MCF 10A (cell line): ENCODE measurements around the gene ASB4. TPM values are rescaled to one million over a fixed set of nuclear protein-coding genes. Genes with fewer than 3 reads are reported as not detected.

Experiments used
- BruUV-seq: library from RNA; stranded (reverse); fragments of 400-500 nt; replicated peaks from 2 replicates; lab custom pipeline; 2021; lab: Mats Ljungman, UMichigan
- CTCF ChIA-PET: fragments of 300-600 bp; sonication (Branson Sonifier 250); formaldehyde crosslinking; extraction: SDS; loops from one replicate; lab custom pipeline; 2021; ENCODE audit warnings: antibody characterized with exemption, inconsistent platforms; lab: Yijun Ruan, JAX
- POLR2A ChIA-PET: fragments of 300-600, 350-650 bp; sonication (Branson Sonifier 250); formaldehyde crosslinking; extraction: SDS; loops from one replicate; lab custom pipeline; 2020; ENCODE audit warnings: antibody characterized with exemption, inconsistent platforms; lab: Yijun Ruan, JAX
- DNase-seq: peaks from one replicate; pipeline ENCODE4 v3.0.0-alpha.2; 2018; ENCODE audit not compliant: unreplicated experiment
- H3K27ac Mint-ChIP-seq: one replicate; pipeline ENCODE4 v1.8.0; 2022; ENCODE audit warnings: mild to moderate bottlenecking, low read depth, mixed read lengths; ENCODE audit not compliant: unreplicated experiment
- H3K27me3 Mint-ChIP-seq: one replicate; pipeline ENCODE4 v1.8.0; 2022; ENCODE audit warnings: mixed read lengths; ENCODE audit not compliant: insufficient read depth, unreplicated experiment
- H3K36me3 Mint-ChIP-seq: one replicate; pipeline ENCODE4 v1.8.0; 2022; ENCODE audit warnings: mild to moderate bottlenecking, moderate library complexity, mixed read lengths; ENCODE audit not compliant: insufficient read depth, unreplicated experiment
- H3K4me1 Mint-ChIP-seq: one replicate; pipeline ENCODE4 v1.8.0; 2022; ENCODE audit warnings: mixed read lengths; ENCODE audit not compliant: insufficient read depth, unreplicated experiment
- H3K4me3 Mint-ChIP-seq: one replicate; pipeline ENCODE4 v1.8.0; 2022; ENCODE audit warnings: mild to moderate bottlenecking, moderate library complexity, mixed read lengths; ENCODE audit not compliant: unreplicated experiment
- H3K9me3 Mint-ChIP-seq: one replicate; pipeline ENCODE4 v1.8.0; 2022; ENCODE audit warnings: mixed read lengths; ENCODE audit not compliant: unreplicated experiment
- CTCF ChIP-seq: fragments of 200-600 bp; IDR thresholded peaks from one replicate; pipeline ENCODE4 v1.8.0; 2022; ENCODE audit warnings: antibody characterized with exemption, mild to moderate bottlenecking; ENCODE audit not compliant: unreplicated experiment
- intact Hi-C: fragments of 100-400 bp; cut with micrococcal nuclease; formaldehyde crosslinking; loops from 2 replicates; pipeline ENCODE4 v1.14.1; 2022
- total RNA-seq: library from RNA; stranded (reverse); gene quantifications from 2 replicates; pipeline ENCODE4 v1.2.3, GENCODE V29; 2022

The ASB4 gene
- total RNA-seq, 1 experiment from 2014 or later, result not detected

- ChIA-PET POLR2A (interaction anchor here (1.0 to 1.1 kb wide), 3 partner anchors 27 to 31 kb away, joined by 3 read pairs; no protein-coding TSS in a partner anchor), CTCF (no interaction called here)
- H3K9me3 Mint-ChIP-seq, result no peaks in the 10 kb centered on the region
- no peaks in the 10 kb centered on the region for H3K27me3 Mint-ChIP-seq
- H3K27ac Mint-ChIP-seq, result no peak overlapping the region
- H3K36me3 Mint-ChIP-seq, result peaks cover 33% of the 10 kb centered on the region
- BruUV-seq, result no TSS peak
- intact Hi-C loops, result no loop called here
- no peak overlapping the region for H3K4me3 Mint-ChIP-seq
- TF ChIP-seq CTCF, result no peak
- no peak for DNase-seq
- H3K4me1 Mint-ChIP-seq, result peaks cover 7% of the 10 kb centered on the region
Observed at GRCh38 chr7:95581467-95581866, 95.7 kb downstream of the ASB4 start.

- no peak for TF ChIP-seq CTCF
- POLR2A ChIA-PET, result interaction anchor here (0.9 to 1.0 kb wide), 2 partner anchors 11 to 32 kb away, joined by 3 to 4 read pairs; no protein-coding TSS in a partner anchor
- no TSS peak for BruUV-seq
- Mint-ChIP-seq H3K27me3 (no peaks in the 10 kb centered on the region), H3K4me3 (no peak overlapping the region), H3K36me3 (peaks cover 45% of the 10 kb centered on the region), H3K27ac (no peak overlapping the region), H3K9me3 (no peaks in the 10 kb centered on the region), H3K4me1 (no peaks in the 10 kb centered on the region)
- intact Hi-C loops, result no loop called here
- DNase-seq, result no peak
- CTCF ChIA-PET, result interaction anchor here (0.7 to 1.1 kb wide), 3 partner anchors 86 to 155 kb away, joined by 3 to 6 read pairs (median 3); no protein-coding TSS in a partner anchor
Observed at GRCh38 chr7:95582578-95583293, 97.0 kb downstream of the ASB4 start.

- H3K9me3 Mint-ChIP-seq, result no peaks in the 10 kb centered on the region
- TF ChIP-seq CTCF, result no peak
- no peak overlapping the region for H3K4me3 Mint-ChIP-seq
- no TSS peak for BruUV-seq
- H3K27me3 Mint-ChIP-seq, result no peaks in the 10 kb centered on the region
- ChIA-PET POLR2A (interaction anchor here (0.9 kb wide), 1 partner anchor 9 kb away, joined by 4 read pairs; no protein-coding TSS in a partner anchor), CTCF (no interaction called here)
- H3K27ac Mint-ChIP-seq, result no peak overlapping the region
- no peaks in the 10 kb centered on the region for H3K4me1 Mint-ChIP-seq
- peaks cover 46% of the 10 kb centered on the region for H3K36me3 Mint-ChIP-seq
- no peak for DNase-seq
- intact Hi-C loops, result no loop called here
Observed at GRCh38 chr7:95583834-95584621, 98.3 kb downstream of the ASB4 start.

- Mint-ChIP-seq H3K9me3 (no peaks in the 10 kb centered on the region), H3K4me3 (no peak overlapping the region), H3K36me3 (peaks cover 51% of the 10 kb centered on the region), H3K27ac (no peak overlapping the region), H3K4me1 (no peaks in the 10 kb centered on the region), H3K27me3 (no peaks in the 10 kb centered on the region)
- intact Hi-C loops, result no loop called here
- BruUV-seq, result no TSS peak
- TF ChIP-seq CTCF, result no peak
- ChIA-PET CTCF (interaction anchor here (0.5 to 0.8 kb wide), 4 partner anchors 11 to 1927 kb away, joined by 3 read pairs; no protein-coding TSS in a partner anchor), POLR2A (no interaction called here)
- DNase-seq, result no peak
Observed at GRCh38 chr7:95584769-95585425, 99.2 kb downstream of the ASB4 start.
